ENCODE data around the gene MAD1L1.

- TF ChIP-seq CTCF (conservative IDR thresholded peaks at IDR 0.05) (no peak), EZH2 (IDR thresholded peaks at IDR 0.05; ENCODE audit: low read depth) (no peak)
Observed at GRCh38 chr7:2154121-2154520, 78.6 kb downstream of the MAD1L1 start.

All from PC-9 (cell line).